Measurements from ENCODE around the gene SERINC3. TPM values are rescaled to one million over a fixed set of nuclear protein-coding genes. Genes with fewer than 3 reads are reported as not detected.

The SERINC3 gene
- total and polyA plus RNA-seq, 2 of the 13 experiments (the other 11 are each of a cell fraction or from before 2014, with no cell fraction given) = 82.0 to 226 TPM

DNA sequence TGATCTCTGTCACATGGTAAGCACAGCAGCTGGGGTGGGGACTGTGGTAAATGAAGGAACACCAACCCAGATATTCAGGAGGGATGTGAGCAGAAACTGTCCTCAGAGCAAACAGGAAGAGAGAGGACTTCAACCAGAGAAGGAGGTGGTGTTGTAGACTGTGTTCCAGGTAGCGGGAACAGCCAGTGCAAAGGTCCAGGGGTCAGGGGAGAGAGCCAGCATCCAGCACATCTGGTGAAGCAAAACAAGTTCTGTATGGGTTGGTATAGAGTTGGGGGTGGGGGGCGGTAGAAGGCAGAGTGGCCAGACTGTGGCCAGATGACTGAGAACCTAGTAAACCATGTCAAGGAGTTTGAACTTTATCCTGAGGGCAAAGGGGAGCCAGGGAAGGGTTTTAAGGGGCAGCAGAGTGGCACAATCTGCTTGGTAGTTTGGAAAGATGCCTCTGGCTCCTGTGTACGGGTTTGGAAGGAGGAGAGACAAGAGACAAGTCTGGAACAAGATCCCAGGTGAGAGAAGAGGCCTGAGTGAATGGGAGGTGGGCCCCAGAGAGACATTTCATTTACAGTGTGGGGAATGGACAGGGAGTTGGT lies 73.9 kb downstream of the SERINC3 start (continued):
- TF ChIP-seq ZNF205 (CRISPR knock-in tag; IDR thresholded peaks at IDR 0.05) = no peak

Small RNAs within 50 kb of the gene (small RNA-seq; reads per million reads assigned to genes)
- gene RPL37AP1 (ENCODE audit: insufficient read depth in 2 of 3, insufficient read length in 3 of 3, low read depth in 2 of 3, low replicate concordance in 1 of 3) = 0 reads per million in 3 experiments

Other genes with a start within 250 kb of the SERINC3 start
- 13.6 and 24.5 TPM in 2 replicates for gene FITM2, start 210.9 kb downstream of the SERINC3 start, total RNA-seq (2016; rRNA removed; fragmentation: Illumina TruSeq; extraction: Trizol)
- 9.6 and 10.4 TPM in 2 replicates for gene FITM2, start 210.9 kb downstream of the SERINC3 start, polyA plus RNA-seq (2011; rRNA removed)
- gene R3HDML, start 185.0 kb downstream of the SERINC3 start, total RNA-seq (2016; rRNA removed; fragmentation: Illumina TruSeq; extraction: Trizol) = not detected in 2 replicates
- gene R3HDML, start 185.0 kb downstream of the SERINC3 start, polyA plus RNA-seq (2011; rRNA removed) = not detected in 2 replicates
- 169 and 190 TPM in 2 replicates for gene HNF4A, start 166.4 kb downstream of the SERINC3 start, total RNA-seq (2016; rRNA removed; fragmentation: Illumina TruSeq; extraction: Trizol)
- 80.9 and 112 TPM in 2 replicates for gene HNF4A, start 166.4 kb downstream of the SERINC3 start, polyA plus RNA-seq (2011; rRNA removed)
- gene TTPAL, start 46.2 kb downstream of the SERINC3 start, total RNA-seq (2016; rRNA removed; fragmentation: Illumina TruSeq; extraction: Trizol) = 18.8 and 25.0 TPM in 2 replicates
- gene TTPAL, start 46.2 kb downstream of the SERINC3 start, polyA plus RNA-seq (2011; rRNA removed) = 4.3 and 6.5 TPM in 2 replicates
- 44.5 and 47.6 TPM in 2 replicates for gene PKIG, start 60.5 kb upstream of the SERINC3 start, total RNA-seq (2016; rRNA removed; fragmentation: Illumina TruSeq; extraction: Trizol)
- gene PKIG, start 60.5 kb upstream of the SERINC3 start, polyA plus RNA-seq (2011; rRNA removed) = 30.8 and 31.0 TPM in 2 replicates
- 2.5 and 2.7 TPM in 2 replicates for gene ADA, start 129.6 kb upstream of the SERINC3 start, total RNA-seq (2016; rRNA removed; fragmentation: Illumina TruSeq; extraction: Trizol)
- gene ADA, start 129.6 kb upstream of the SERINC3 start, polyA plus RNA-seq (2011; rRNA removed) = 9.8 and 11.3 TPM in 2 replicates
- not detected in 2 replicates for gene CCN5, start 193.3 kb upstream of the SERINC3 start, total RNA-seq (2016; rRNA removed; fragmentation: Illumina TruSeq; extraction: Trizol)
- 0.12 and 0.17 TPM in 2 replicates for gene CCN5, start 193.3 kb upstream of the SERINC3 start, polyA plus RNA-seq (2011; rRNA removed)
- gene KCNK15, start 223.8 kb upstream of the SERINC3 start, total RNA-seq (2016; rRNA removed; fragmentation: Illumina TruSeq; extraction: Trizol) = not detected in 2 replicates
- gene KCNK15, start 223.8 kb upstream of the SERINC3 start, polyA plus RNA-seq (2011; rRNA removed) = 0.03 TPM in 1 of 2 replicates, not detected in the other